Endothelial cell (in vitro differentiated cells): ENCODE measurements around the gene MILR1. TPM values are rescaled to one million over a fixed set of nuclear protein-coding genes. Genes with fewer than 3 reads are reported as not detected.
"Not testable (repeated sequence)": the region's sequence is repeated elsewhere in the genome, so short reads cannot be mapped to it uniquely, and the experiment has no call there.

ENCODE experiments used
- DNase-seq: peaks from one replicate; pipeline ENCODE4 v3.0.0; 2021; ENCODE audit warnings: low spot score
- H3K27ac Mint-ChIP-seq: one replicate; pipeline ENCODE4 v1.8.0; 2021; ENCODE audit warnings: mixed read lengths, inconsistent platforms; ENCODE audit not compliant: unreplicated experiment
- H3K27me3 Mint-ChIP-seq: one replicate; pipeline ENCODE4 v1.8.0; 2021; ENCODE audit warnings: mild to moderate bottlenecking, moderate library complexity, mixed read lengths, inconsistent platforms; ENCODE audit not compliant: unreplicated experiment
- H3K36me3 Mint-ChIP-seq: one replicate; pipeline ENCODE4 v1.8.0; 2021; ENCODE audit warnings: mild to moderate bottlenecking, low read depth, mixed read lengths, inconsistent platforms; ENCODE audit not compliant: unreplicated experiment
- H3K4me1 Mint-ChIP-seq: one replicate; pipeline ENCODE4 v1.8.0; 2021; ENCODE audit warnings: mild to moderate bottlenecking, mixed read lengths, inconsistent platforms; ENCODE audit not compliant: unreplicated experiment
- H3K4me3 Mint-ChIP-seq: one replicate; pipeline ENCODE4 v1.8.0; 2021; ENCODE audit warnings: mild to moderate bottlenecking, mixed read lengths, inconsistent platforms; ENCODE audit not compliant: unreplicated experiment
- H3K9me3 Mint-ChIP-seq: one replicate; pipeline ENCODE4 v1.8.0; 2021; ENCODE audit warnings: mixed read lengths, inconsistent platforms; ENCODE audit not compliant: unreplicated experiment
- CTCF ChIP-seq: fragments of 200-600 bp; sonication (generic); IDR thresholded peaks from one replicate; pipeline ENCODE4 v1.5.0; 2021; ENCODE audit warnings: antibody characterized with exemption; ENCODE audit not compliant: unreplicated experiment
- total RNA-seq: library from RNA; stranded (reverse); fragmentation: NEBNext Ultra II Directional; extraction: Animal tissue kit (Norgen Biotek cat#: 25700); gene quantifications from one replicate; pipeline ENCODE4 v1.2.1, GENCODE V29; 2021; ENCODE audit not compliant: unreplicated experiment

The MILR1 gene
- total RNA-seq, 1 donor from 2014 or later, result 1.6 TPM

- no peak for TF ChIP-seq CTCF
- Mint-ChIP-seq H3K4me1 (peaks cover 8% of the 10 kb centered on the region), H3K27me3 (peaks cover 10% of the 10 kb centered on the region), H3K9me3 (peaks cover 24% of the 10 kb centered on the region), H3K27ac (no peak overlapping the region), H3K36me3 (peaks cover 17% of the 10 kb centered on the region), H3K4me3 (no peak overlapping the region)
- DNase-seq, result no peak
Observed at GRCh38 chr17:64437944-64438525, 10.9 kb upstream of the MILR1 start.

DNA sequence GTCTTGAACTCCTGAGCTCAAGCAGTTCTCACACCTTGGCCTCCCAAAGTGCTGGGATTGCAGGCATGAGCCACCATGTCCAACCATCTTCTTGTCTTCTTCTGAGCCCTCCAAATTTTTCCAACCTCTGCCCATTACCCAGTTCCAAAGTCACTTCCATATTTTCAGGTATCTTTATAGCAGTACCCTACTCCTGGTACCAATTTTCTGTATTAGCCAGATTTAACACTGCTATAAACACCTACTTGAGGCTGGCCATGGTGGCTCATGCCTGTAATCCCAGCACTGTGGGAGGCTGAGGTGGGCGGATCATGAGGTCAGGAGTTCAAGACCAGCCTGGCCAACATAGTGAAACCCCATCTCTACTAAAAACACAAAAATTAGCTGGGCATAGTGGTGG lies 9.4 kb upstream of the MILR1 start:
- Mint-ChIP-seq H3K36me3 (peaks cover 17% of the 10 kb centered on the region), H3K9me3 (peaks cover 24% of the 10 kb centered on the region)
- not testable (repeated sequence) for H3K27me3 Mint-ChIP-seq, H3K4me3 Mint-ChIP-seq, H3K4me1 Mint-ChIP-seq, H3K27ac Mint-ChIP-seq, DNase-seq

GRCh38 chr17:64439956-64440355 lies 9.0 kb upstream of the MILR1 start:
- DNase-seq, result no peak
- TF ChIP-seq CTCF, result no peak
- peaks cover 8% of the 10 kb centered on the region for H3K4me1 Mint-ChIP-seq
- H3K9me3 Mint-ChIP-seq, result peaks cover 24% of the 10 kb centered on the region
- no peak overlapping the region for H3K27ac Mint-ChIP-seq
- peaks cover 17% of the 10 kb centered on the region for H3K36me3 Mint-ChIP-seq
- no peak overlapping the region for H3K4me3 Mint-ChIP-seq
- peaks cover 10% of the 10 kb centered on the region for H3K27me3 Mint-ChIP-seq

DNA sequence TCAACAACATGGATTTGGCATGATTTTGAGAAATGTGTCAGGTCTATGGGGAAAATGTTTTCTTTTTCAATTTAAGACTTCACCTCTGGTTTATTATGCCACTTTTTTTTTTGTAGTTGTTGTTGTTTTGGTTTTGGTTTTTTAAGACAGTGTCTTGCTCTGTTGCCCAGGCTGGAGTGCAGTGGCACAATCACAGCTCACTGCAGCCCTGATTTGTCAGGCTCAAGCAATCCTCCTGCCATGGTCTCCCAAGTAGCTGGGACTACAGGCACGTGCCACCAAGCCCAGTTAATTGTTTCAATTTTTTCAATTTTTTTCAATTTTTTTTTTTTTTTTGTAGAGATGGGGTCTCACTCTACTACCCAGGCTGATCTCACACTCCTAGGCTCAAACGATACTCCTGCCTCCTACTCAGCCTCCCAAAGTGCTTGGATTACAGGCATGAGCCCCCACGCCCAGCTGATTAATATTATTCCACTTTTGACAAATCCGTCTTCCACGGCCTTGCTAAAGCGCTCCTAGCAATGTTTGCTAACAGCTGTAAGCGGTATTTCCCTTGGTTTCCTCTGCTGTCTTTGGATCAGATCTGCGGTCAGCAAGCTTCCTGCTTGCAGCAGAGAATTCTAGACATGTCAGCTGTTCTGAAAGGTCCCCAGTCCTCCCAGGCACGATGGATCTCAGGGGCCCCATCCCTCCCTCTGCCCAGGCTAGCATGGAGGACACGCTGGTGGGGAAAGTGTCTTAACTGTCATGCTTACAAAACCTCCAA lies 7.0 kb upstream of the MILR1 start:
- H3K4me3 Mint-ChIP-seq, result no peak overlapping the region
- DNase-seq, result no peak
- H3K36me3 Mint-ChIP-seq, result peaks cover 15% of the 10 kb centered on the region
- no peak for TF ChIP-seq CTCF
- H3K4me1 Mint-ChIP-seq, result peaks cover 8% of the 10 kb centered on the region
- peaks cover 9% of the 10 kb centered on the region for H3K27me3 Mint-ChIP-seq
- peak overlapping the region; percentile 11 for H3K27ac Mint-ChIP-seq
- H3K9me3 Mint-ChIP-seq, result peaks cover 15% of the 10 kb centered on the region

GRCh38 chr17:64442541-64442971 lies 6.4 kb upstream of the MILR1 start:
- peaks cover 13% of the 10 kb centered on the region for H3K9me3 Mint-ChIP-seq
- no peak for TF ChIP-seq CTCF
- no peak for DNase-seq
- H3K36me3 Mint-ChIP-seq, result peaks cover 9% of the 10 kb centered on the region
- H3K4me1 Mint-ChIP-seq, result peaks cover 8% of the 10 kb centered on the region
- no peak overlapping the region for H3K4me3 Mint-ChIP-seq
- no peak overlapping the region for H3K27ac Mint-ChIP-seq
- peaks cover 4% of the 10 kb centered on the region for H3K27me3 Mint-ChIP-seq
